Activated CD8-positive, alpha-beta memory T cell treated with anti-CD3 and anti-CD28 coated beads, Interleukin-2, amount 10 ng/mL, durations not matched to agents 7 days and 5 days (primary cell): ENCODE data around the gene KCNQ4. TPM values are rescaled to one million over a fixed set of nuclear protein-coding genes. Genes with fewer than 3 reads are reported as not detected.
A peak's percentile ranks its signal among the peaks of the same experiment; 100 is the strongest.

Source experiments
- ATAC-seq: fragments of 150-1000 bp; cut with Tn5 transposase; one replicate; pipeline ENCODE4 v1.10.0; 2021; ENCODE audit warnings: moderate library complexity
- CTCF ChIA-PET: fragments of 350-600 bp; sonication (Branson Sonifier 250); formaldehyde crosslinking; loops from one replicate; lab custom pipeline; 2021; ENCODE audit warnings: antibody characterized with exemption; lab: Charles Lee
- DNase-seq: peaks from one replicate; pipeline ENCODE4 v3.0.0-alpha.2; 2020
- H3K27ac Mint-ChIP-seq: one replicate; pipeline ENCODE4 v1.8.0; 2021; ENCODE audit warnings: mild to moderate bottlenecking, mixed read lengths
- H3K27me3 Mint-ChIP-seq: one replicate; pipeline ENCODE4 v1.8.0; 2021; ENCODE audit warnings: mixed read lengths
- H3K36me3 Mint-ChIP-seq: one replicate; pipeline ENCODE4 v1.8.0; 2021; ENCODE audit warnings: mild to moderate bottlenecking, mixed read lengths
- H3K4me1 Mint-ChIP-seq: one replicate; pipeline ENCODE4 v1.8.0; 2021; ENCODE audit warnings: mixed read lengths
- H3K4me3 Mint-ChIP-seq: one replicate; pipeline ENCODE4 v1.8.0; 2021; ENCODE audit warnings: mild to moderate bottlenecking, moderate library complexity, mixed read lengths
- H3K9me3 Mint-ChIP-seq: one replicate; pipeline ENCODE4 v1.8.0; 2022; ENCODE audit warnings: low read depth, mixed read lengths
- total RNA-seq, 2 experiments: library from RNA; stranded (reverse); gene quantifications; one replicate each; pipeline ENCODE4 v1.2.3, GENCODE V29; 2021

The KCNQ4 gene
- total RNA-seq, 2 experiments from 2014 or later, result 0.12 to 0.44 TPM

- CTCF ChIA-PET, result interaction anchor here (1.1 to 1.2 kb wide), 3 partner anchors 10 to 34 kb away, joined by 3 to 5 read pairs (median 3); no protein-coding TSS in a partner anchor
- no peak for ATAC-seq
- Mint-ChIP-seq H3K36me3 (no peaks in the 10 kb centered on the region), H3K27me3 (peaks cover 13% of the 10 kb centered on the region), H3K4me3 (no peak overlapping the region), H3K9me3 (no peaks in the 10 kb centered on the region), H3K27ac (no peak overlapping the region), H3K4me1 (peaks cover 15% of the 10 kb centered on the region)
- DNase-seq, result no peak
These were observed 24.4 kb downstream of the KCNQ4 start for GRCh38 chr1:40808002-40808401.

- ATAC-seq (no peak), DNase-seq (no peak)
- peaks cover 13% of the 10 kb centered on the region for H3K4me1 Mint-ChIP-seq
- H3K4me3 Mint-ChIP-seq, result no peak overlapping the region
- no peaks in the 10 kb centered on the region for H3K9me3 Mint-ChIP-seq
- CTCF ChIA-PET, result interaction anchor here (1.1 kb wide), 2 partner anchors 11 to 34 kb away, joined by 3 to 5 read pairs; no protein-coding TSS in a partner anchor
- H3K27me3 Mint-ChIP-seq, result peaks cover 13% of the 10 kb centered on the region
- peak overlapping the region; percentile 17 for H3K27ac Mint-ChIP-seq
- H3K36me3 Mint-ChIP-seq, result no peaks in the 10 kb centered on the region
These were observed 24.9 kb downstream of the KCNQ4 start for GRCh38 chr1:40808444-40808843.

GRCh38 chr1:40808909-40809308, 25.3 kb downstream of the KCNQ4 start:
- Mint-ChIP-seq H3K27me3 (peaks cover 10% of the 10 kb centered on the region), H3K27ac (no peak overlapping the region), H3K4me3 (no peak overlapping the region), H3K9me3 (no peaks in the 10 kb centered on the region), H3K4me1 (peaks cover 13% of the 10 kb centered on the region), H3K36me3 (no peaks in the 10 kb centered on the region)
- ATAC-seq, result no peak
- no peak for DNase-seq
- CTCF ChIA-PET, result interaction anchor here (1.1 kb wide), 1 partner anchor 11 kb away, joined by 3 read pairs; no protein-coding TSS in a partner anchor

- Mint-ChIP-seq H3K27ac (no peak overlapping the region), H3K4me3 (no peak overlapping the region), H3K9me3 (no peaks in the 10 kb centered on the region), H3K36me3 (no peaks in the 10 kb centered on the region), H3K27me3 (peaks cover 12% of the 10 kb centered on the region), H3K4me1 (peaks cover 13% of the 10 kb centered on the region)
- ATAC-seq (no peak), DNase-seq (no peak)
- CTCF ChIA-PET, result interaction anchor here (1.8 kb wide), 1 partner anchor 36 kb away, joined by 7 read pairs; no protein-coding TSS in a partner anchor
These were observed 27.3 kb downstream of the KCNQ4 start for GRCh38 chr1:40810927-40811326.

GRCh38 chr1:40815420-40815819, 31.8 kb downstream of the KCNQ4 start:
- Mint-ChIP-seq H3K36me3 (no peaks in the 10 kb centered on the region), H3K4me1 (peaks cover 16% of the 10 kb centered on the region), H3K9me3 (no peaks in the 10 kb centered on the region), H3K4me3 (no peak overlapping the region), H3K27ac (no peak overlapping the region), H3K27me3 (peaks cover 24% of the 10 kb centered on the region)
- CTCF ChIA-PET, result interaction anchor here (0.9 kb wide), 1 partner anchor 60 kb away, joined by 3 read pairs; no protein-coding TSS in a partner anchor
- ATAC-seq, result no peak
- DNase-seq, result no peak

- DNase-seq (no peak), ATAC-seq (no peak)
- Mint-ChIP-seq H3K27me3 (peaks cover 22% of the 10 kb centered on the region), H3K4me3 (peak overlapping the region; percentile 73), H3K36me3 (no peaks in the 10 kb centered on the region), H3K9me3 (no peaks in the 10 kb centered on the region), H3K4me1 (peaks cover 16% of the 10 kb centered on the region), H3K27ac (peak overlapping the region; percentile 54)
- CTCF ChIA-PET, result interaction anchor here (1.4 kb wide), 1 partner anchor 44 kb away, joined by 6 read pairs; no protein-coding TSS in a partner anchor
These were observed 34.2 kb downstream of the KCNQ4 start for GRCh38 chr1:40817791-40818263.

- peak; percentile 98 for ATAC-seq
- no peaks in the 10 kb centered on the region for H3K9me3 Mint-ChIP-seq
- peak overlapping the region; percentile 73 for H3K4me3 Mint-ChIP-seq
- no peaks in the 10 kb centered on the region for H3K36me3 Mint-ChIP-seq
- DNase-seq, result peak; percentile 93
- CTCF ChIA-PET, result no interaction called here
- peaks cover 18% of the 10 kb centered on the region for H3K27me3 Mint-ChIP-seq
- H3K4me1 Mint-ChIP-seq, result peaks cover 16% of the 10 kb centered on the region
- peak overlapping the region; percentile 68 for H3K27ac Mint-ChIP-seq
These were observed 34.8 kb downstream of the KCNQ4 start for GRCh38 chr1:40818264-40818961.

- Mint-ChIP-seq H3K4me1 (peaks cover 16% of the 10 kb centered on the region), H3K9me3 (no peaks in the 10 kb centered on the region), H3K4me3 (peak overlapping the region; percentile 73), H3K27me3 (peaks cover 18% of the 10 kb centered on the region), H3K36me3 (no peaks in the 10 kb centered on the region), H3K27ac (no peak overlapping the region)
- DNase-seq (no peak), ATAC-seq (no peak)
- CTCF ChIA-PET, result no interaction called here
These were observed 35.5 kb downstream of the KCNQ4 start for GRCh38 chr1:40819101-40819500.

- Mint-ChIP-seq H3K27me3 (peaks cover 18% of the 10 kb centered on the region), H3K9me3 (no peaks in the 10 kb centered on the region), H3K27ac (no peak overlapping the region), H3K36me3 (no peaks in the 10 kb centered on the region), H3K4me1 (peaks cover 21% of the 10 kb centered on the region), H3K4me3 (no peak overlapping the region)
- ATAC-seq, result no peak
- no peak for DNase-seq
- CTCF ChIA-PET, result interaction anchor here (1.1 to 1.3 kb wide), 2 partner anchors 24 to 46 kb away, joined by 3 read pairs; no protein-coding TSS in a partner anchor
These were observed 36.7 kb downstream of the KCNQ4 start for GRCh38 chr1:40820251-40820797.

- ATAC-seq (no peak), DNase-seq (no peak)
- peaks cover 29% of the 10 kb centered on the region for H3K4me1 Mint-ChIP-seq
- no peak overlapping the region for H3K27ac Mint-ChIP-seq
- CTCF ChIA-PET, result interaction anchor here (1.1 to 1.3 kb wide), 2 partner anchors 23 to 47 kb away, joined by 3 read pairs; no protein-coding TSS in a partner anchor
- no peak overlapping the region for H3K4me3 Mint-ChIP-seq
- no peaks in the 10 kb centered on the region for H3K9me3 Mint-ChIP-seq
- H3K36me3 Mint-ChIP-seq, result no peaks in the 10 kb centered on the region
- peaks cover 16% of the 10 kb centered on the region for H3K27me3 Mint-ChIP-seq
These were observed 37.5 kb downstream of the KCNQ4 start for GRCh38 chr1:40820911-40821693.

GRCh38 chr1:40822890-40823289, 39.3 kb downstream of the KCNQ4 start:
- Mint-ChIP-seq H3K27me3 (peaks cover 2% of the 10 kb centered on the region), H3K4me1 (peaks cover 32% of the 10 kb centered on the region), H3K4me3 (no peak overlapping the region), H3K27ac (no peak overlapping the region), H3K9me3 (no peaks in the 10 kb centered on the region), H3K36me3 (no peaks in the 10 kb centered on the region)
- CTCF ChIA-PET, result no interaction called here
- ATAC-seq (no peak), DNase-seq (no peak)

GRCh38 chr1:40823345-40823744, 39.8 kb downstream of the KCNQ4 start:
- H3K27me3 Mint-ChIP-seq, result no peaks in the 10 kb centered on the region
- CTCF ChIA-PET, result interaction anchor here (1.4 kb wide), 1 partner anchor 49 kb away, joined by 4 read pairs; no protein-coding TSS in a partner anchor
- no peak overlapping the region for H3K27ac Mint-ChIP-seq

GRCh38 chr1:40823983-40824382, 40.4 kb downstream of the KCNQ4 start:
- H3K4me3 Mint-ChIP-seq, result no peak overlapping the region
- H3K27ac Mint-ChIP-seq, result no peak overlapping the region
- DNase-seq (no peak), ATAC-seq (no peak)
- H3K9me3 Mint-ChIP-seq, result no peaks in the 10 kb centered on the region
- no peaks in the 10 kb centered on the region for H3K36me3 Mint-ChIP-seq
- H3K4me1 Mint-ChIP-seq, result peaks cover 24% of the 10 kb centered on the region
- no peaks in the 10 kb centered on the region for H3K27me3 Mint-ChIP-seq
- CTCF ChIA-PET, result interaction anchor here (1.4 to 2.9 kb wide), 2 partner anchors 27 to 50 kb away, joined by 4 to 12 read pairs; no protein-coding TSS in a partner anchor

More at GRCh38 chr1:40823345-40823744, 39.8 kb downstream of the KCNQ4 start:
- peaks cover 29% of the 10 kb centered on the region for H3K4me1 Mint-ChIP-seq
- H3K9me3 Mint-ChIP-seq, result no peaks in the 10 kb centered on the region
- ATAC-seq (no peak), DNase-seq (no peak)
- no peaks in the 10 kb centered on the region for H3K36me3 Mint-ChIP-seq
- H3K4me3 Mint-ChIP-seq, result no peak overlapping the region
